HG03139 (cell line): ENCODE data around the gene TCF12.
"Not testable (repeated sequence)": the region's sequence is repeated elsewhere in the genome, so short reads cannot be mapped to it uniquely, and the experiment has no call there.

ENCODE experiments used
- ATAC-seq: cut with Tn5 transposase; IDR thresholded peaks from one replicate; pipeline ENCODE4 v1.9.1; 2021; ENCODE audit not compliant: unreplicated experiment

TCF12 gene

DNA sequence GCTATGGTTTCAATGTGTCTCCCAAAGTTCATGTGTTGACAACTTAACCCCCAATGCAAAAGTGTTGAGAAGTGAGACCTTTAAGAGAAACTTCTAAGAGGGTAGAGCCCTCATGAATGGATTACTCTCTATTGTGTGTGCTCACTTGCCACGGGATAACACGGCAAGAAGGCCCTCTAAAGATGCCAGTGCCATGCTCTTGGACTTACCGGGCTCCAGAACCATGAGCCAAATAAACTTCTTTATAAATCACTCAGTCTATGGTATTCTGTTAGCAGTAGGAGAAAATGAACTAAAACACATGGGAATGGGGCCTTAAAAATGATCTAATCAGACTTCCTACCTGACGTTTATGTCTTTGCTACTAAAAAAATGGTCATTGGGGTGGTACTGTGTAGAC, 2.6 kb upstream of the TCF12 start:
- ATAC-seq: no peak

DNA sequence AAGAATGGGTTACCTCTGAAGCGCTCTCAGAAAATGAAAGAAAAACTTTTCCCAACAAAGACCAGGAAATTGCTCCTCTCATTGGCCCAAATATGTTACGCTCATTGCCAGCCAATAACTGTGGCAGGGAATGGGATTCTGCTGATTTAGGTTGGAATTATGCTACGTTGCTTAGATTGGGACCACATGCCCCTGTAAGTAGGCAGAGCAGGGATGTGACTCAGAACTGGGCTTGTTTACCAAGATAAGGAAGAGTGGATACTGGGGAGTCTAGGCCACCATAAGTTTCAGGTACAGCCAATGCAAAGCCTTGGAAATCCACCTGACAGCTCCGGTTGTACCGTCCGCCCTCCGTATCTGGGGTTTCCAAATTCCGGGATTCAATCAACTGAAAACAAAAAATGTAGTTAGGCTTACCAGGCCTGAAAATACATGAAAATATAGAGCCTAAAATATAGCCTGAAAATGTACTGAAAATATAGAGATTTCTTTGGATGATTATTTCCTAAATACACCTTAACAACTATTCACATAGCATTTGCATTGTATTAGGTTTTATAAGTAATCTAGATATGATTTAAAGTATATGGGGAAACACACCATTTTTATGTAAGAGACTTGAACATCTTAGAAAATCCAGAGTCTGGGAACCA, 1.5 kb upstream of the TCF12 start:
- no peak for ATAC-seq

DNA sequence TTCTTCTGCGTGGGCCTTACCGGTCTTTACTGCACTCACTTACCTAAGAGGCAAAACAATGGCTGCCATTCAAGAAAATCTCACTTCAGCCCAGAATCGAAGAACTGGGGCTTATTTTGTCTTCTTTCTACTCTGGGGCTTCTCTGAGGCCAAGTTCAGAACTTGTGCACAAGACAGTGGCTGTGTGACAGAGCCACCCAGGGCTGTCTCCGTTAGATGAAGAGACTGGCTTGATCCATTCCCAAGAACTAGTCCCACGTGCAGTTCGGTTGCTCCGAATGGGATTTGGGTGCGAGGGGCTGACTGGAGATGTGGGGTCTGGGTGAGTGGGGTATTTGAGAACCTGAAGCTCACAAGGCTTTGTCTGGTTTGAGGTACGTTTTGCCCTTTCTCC, 795 bp upstream of the TCF12 start:
- ATAC-seq: no peak

DNA sequence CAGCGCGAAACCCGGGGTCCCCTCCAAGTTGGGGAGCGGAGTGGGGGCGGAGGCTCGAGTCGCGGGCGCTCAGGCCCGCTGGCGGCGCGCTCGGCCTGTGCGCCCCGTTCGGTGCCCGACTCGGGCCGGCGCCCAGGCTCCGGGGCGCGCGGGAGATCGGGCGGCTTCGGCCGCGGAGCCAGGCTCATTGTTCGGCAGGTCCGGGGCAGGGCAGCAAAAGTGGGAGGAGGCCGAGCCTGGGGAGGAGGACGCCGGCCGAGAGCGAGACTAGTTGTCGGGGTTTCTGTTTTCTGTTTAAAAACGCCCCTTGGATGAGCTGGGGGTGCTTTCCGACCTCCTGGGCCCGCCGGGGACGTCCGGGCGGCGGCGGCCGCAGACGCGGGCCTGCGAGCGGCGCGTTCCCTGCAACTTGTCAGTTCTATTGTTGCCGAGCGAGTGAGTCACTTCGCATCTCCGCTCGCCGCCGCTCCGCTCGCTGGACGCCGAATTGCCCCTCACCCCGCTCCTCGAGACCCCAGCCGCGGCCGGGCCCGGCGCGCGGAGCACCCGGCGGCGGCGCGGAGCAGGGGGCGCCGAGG, 676 bp downstream of the TCF12 start:
- peak; percentile 16 for ATAC-seq

DNA sequence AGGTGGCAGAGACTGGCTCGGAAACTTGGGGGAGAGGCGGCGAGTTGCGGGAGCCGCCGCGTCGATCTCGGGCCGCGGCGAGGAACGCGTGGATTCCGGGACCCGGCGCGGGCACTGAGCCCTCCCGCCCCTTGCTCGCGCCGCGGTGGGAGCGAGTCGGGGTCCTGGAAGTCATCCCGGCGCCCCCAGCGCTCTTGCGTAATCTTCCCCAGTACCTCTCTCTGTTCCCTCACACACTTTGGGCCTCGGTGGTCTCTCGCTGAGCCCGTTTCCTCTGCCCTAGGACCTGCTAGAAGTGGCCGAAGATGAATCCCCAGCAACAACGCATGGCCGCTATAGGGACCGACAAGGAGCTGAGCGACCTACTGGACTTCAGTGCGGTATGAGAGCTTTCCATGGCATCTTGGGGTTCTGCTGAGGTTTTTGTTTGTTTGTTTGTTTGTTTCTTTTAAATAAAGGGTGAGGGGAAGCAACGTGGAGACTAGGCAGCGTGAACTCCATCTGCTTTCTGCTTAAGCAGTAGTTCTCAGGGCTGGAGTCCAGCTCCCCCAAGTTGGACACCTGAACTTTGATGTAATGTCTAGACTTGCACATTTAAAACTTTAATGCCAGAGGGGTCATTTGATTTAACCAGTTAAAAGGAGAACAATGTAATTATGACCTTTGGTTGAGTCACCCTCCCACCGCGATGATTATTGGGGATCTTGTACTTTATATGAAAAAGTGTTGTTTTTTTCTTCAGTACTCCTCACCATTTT, 1.3 kb downstream of the TCF12 start:
- ATAC-seq: peak; percentile 5

DNA sequence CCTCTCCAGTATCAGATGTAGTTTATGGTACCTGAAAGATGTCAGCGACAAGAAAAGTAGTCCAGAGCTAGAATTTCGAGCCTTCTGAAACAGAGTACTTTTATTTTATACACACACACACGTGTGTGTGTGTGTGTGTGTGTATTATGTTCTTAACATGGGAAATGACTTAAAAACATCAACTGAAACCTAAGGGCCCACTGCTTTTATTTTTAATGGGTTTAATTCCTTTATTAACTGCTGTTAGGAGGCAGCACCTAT, 1.9 kb downstream of the TCF12 start:
- no peak for ATAC-seq

DNA sequence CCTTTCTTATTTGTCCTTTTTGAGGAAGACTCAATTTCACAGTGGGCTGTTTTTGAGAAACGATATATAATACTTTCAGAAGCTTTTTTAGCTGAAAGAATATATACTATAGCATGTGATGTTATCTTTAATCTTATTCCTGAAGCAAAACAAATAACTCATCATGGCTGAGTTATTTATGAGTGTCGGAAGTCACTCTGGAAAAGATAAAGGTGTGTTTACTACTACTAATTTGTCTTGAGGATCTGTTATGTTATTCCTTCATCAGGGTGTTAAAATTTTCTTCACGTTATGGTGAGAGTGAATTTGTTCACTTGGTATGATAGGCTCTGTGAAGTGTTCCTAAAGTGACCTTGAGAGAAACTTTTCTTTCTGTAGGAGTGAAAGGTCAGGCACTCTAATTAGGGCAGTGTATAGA, 4.7 kb downstream of the TCF12 start:
- no peak for ATAC-seq

DNA sequence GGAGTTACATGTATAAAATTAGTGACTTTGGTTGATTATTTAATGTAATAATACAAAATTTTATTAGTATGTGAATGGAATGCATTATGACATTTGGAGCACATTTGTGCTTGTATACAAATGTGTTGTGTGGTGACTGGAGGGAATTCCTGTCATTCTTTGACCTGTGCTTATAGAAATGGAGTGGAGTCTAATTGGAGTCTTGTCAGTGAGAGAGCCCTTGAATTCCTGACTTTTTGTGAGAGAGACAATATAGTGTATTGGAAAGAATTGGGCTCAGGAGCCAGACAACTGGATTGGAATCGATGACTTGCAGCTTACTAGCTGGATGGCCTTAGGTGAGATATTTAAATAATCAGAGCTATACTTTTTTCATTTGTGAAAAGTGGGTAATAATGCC, 9.4 kb downstream of the TCF12 start:
- no peak for ATAC-seq

DNA sequence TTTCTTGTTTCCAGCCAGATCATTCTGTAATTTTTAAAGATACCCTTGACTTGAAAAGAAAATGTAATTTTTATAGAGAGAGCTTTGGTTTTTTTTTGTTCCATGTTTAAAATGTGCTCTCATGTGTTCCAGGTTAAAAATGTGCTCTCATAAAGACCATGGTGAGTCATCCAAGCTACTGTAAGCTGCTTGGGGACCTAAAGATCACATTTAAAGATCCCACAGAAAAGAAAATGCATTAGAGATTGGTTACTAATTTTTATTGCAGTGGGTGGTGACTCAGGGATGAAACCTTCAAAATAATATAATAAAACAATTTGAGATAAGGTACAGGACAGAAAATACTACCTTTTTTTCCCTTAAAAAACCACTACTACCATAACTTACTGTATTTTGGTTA, 11.0 kb downstream of the TCF12 start:
- ATAC-seq: no peak

DNA sequence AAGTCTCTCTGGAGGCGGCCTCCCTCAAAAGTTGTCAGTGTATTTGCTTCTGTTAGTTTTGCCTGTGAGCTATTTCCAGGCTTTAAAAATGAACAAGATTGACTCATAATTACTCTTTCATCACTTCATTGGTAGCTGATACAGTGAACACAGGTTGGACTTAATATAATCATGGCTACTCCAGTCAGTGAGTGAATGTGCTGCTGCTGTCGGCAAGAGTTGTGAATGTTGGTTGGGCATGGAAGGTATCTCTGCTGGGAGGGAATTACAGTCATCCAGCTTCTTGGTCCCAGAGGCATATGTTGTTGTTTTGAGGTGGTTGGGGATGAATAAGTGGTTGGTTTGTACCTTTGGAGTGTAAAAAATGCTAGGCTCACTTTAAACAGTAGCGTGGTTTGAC, 11.5 kb downstream of the TCF12 start:
- ATAC-seq: no peak

DNA sequence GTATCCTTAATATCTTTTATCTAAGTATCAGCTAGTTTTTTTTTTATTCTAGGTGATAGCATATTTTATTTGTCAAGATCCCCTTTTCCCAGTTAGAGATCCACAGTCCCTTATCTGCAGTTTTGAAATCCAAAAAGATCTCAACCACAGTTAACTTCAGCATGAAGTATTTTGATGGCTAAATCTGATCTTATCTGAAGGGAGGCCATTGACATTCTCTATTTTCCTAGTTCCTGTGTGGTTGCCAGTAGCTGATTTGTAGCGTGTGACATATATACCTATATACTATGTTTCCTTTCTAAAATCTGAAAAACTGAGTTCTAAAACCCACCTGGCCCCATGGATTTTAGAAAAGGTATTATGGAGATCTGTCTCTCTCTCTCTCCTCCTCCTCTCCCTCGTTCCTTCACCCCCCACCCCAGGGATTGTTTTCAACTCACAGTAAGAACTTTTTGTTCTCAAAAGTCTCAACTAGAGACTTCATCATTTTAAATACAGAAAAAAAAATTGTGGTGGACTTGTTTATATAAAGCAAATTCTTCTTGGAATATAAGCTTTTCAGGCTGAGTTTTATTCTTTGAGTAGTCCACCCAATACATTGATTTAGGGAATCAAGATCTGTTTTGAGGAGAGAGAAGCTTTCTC, 12.3 kb downstream of the TCF12 start:
- ATAC-seq: no peak

DNA sequence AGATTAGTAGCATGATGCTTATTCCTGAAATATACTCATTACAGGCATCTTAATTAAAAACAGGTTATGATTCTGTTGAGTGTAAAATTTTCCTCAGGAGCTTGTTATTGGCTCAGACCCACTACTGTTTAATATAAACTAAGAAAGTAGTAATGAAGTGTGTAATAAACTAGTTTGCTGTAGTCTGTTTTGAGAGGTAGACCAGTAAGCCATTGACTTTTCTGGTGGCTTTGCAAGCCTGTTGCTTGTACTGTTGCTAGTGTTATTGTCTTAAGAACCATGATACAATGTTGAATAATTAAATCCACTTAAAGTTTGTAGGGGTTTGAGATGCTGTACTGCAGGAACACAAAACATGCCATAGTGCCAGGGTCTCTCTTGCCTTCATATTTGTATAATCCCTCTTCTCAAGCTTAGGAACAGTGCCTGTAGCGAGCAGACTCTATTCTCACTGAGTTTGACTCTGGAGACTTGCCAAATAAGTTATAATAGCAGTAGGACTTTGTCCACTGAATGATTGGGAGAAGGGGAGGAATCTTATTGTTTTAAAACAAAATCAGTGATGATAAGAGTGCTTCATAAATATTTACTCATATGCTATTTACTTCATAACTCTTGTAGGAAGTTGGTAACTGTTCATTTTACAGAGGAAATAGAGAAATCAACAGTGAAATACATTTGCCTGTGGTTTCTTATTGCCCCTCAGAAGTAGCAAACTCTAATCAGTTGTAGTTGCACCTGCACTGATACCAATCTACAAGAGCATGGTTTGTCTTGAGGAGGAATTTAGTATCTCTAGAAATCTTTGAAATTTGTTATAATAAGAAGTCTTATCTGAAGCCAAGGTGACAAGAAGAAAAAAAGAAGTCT, 13.4 kb downstream of the TCF12 start:
- ATAC-seq: no peak

DNA sequence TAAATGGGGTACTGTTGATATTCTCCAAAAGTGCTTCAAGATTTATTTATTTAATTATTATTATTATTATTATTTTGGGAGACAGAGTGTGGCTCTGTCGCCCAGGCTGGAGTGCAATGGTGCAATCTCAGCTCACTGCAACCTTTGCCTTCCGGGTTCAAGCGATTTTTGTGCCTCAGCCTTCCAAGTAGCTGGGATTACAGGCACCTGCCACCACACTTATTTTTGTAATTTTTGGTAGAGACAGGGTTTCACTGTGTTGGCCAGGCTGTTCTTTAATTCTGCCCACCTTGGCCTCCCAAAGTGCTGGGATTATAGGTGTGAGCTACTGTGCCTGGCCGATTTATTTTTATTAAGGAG, 14.0 kb downstream of the TCF12 start:
- not testable (repeated sequence) for ATAC-seq

DNA sequence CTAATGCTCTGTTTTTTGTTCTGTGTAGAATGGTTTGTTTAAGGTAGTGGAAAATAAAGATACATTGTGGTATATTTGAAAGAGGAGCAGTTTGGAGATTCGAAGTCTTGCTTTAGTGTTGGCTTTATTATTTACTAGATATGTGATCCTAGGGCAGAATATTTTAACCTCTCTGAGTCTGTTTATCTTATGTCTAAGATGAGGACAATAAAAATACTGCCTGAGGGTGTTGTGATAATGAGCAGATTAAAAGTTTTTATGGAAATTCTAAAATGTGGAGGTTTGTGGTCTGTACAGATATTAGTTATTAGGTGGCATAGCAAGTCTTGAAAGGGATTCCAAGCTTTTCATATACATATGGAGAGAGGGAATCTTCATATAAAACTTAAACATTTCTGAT, 15.0 kb downstream of the TCF12 start:
- no peak for ATAC-seq

DNA sequence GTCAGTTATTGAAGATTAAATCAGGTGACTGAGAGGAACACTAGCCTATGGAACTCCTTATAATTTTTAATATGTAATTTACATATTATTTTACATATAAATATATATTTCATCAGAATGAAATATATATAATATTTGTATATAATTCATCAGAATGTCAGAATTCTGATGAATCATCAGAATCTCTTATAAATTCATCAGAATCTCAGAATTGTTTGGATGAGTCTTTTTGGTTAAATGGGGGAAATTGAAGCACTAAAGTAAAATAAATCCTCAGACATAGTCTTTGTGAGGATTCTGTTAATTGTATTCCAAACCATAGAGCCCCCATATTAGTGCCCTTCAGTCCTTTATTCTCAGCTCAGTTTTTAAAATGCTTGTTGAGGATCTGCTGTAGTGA, 15.4 kb downstream of the TCF12 start:
- ATAC-seq: no peak

DNA sequence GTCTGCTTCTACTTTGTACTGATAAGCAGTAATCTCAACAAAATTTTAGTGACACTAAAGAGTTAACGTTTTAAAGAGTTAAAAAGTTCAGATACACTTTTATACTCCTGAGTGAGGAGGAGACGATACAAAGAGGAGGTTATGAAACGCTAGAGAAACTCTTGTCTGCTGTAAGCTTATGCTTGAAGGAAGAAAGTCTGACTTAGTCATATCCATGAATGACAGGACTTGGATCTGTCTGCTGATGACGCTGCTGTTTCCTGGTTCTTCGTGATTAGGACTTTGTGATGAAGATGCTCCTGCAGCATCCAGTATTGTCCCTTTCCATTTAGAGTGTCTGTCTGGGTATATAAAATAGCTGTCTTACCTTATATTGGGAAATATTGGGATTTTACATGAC, 15.8 kb downstream of the TCF12 start:
- no peak for ATAC-seq

DNA sequence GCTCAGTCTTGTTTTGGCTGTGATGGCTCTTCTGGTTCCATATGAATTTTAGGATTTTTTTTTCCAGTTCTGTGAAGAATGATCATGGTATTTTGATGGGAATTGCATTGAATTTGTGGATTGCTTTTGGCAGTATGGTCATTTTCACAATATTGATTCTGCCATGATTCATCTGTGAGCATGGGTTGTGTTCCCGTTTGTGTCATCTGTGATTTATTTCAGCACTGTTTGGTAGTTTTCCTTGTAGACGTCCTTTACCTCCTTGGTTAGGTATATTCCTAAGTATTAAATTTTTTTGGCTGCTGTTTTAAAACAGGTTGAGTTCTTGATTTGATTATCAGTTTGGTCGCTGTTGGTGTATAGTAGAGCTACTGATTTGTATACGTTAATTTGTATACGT, 18.5 kb downstream of the TCF12 start:
- no peak for ATAC-seq

DNA sequence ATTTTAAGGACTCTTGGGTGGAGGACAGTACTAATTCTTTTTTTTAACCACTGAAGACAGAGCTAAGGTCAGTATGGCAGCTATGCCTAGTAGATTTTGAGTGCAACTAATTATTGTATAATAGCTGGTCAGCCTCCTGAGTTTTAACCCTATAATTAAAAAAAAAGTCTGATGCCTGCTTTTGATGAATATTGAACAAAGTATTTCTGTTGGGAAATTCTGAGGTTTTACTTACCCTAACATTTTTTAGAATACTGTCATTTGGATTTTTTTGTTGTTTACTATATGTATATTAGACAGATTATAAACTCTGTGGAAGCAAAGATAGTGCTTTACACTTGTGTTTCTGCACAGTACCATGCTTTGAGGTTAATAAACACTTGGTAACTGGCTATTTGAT, 20.8 kb downstream of the TCF12 start:
- ATAC-seq: no peak

DNA sequence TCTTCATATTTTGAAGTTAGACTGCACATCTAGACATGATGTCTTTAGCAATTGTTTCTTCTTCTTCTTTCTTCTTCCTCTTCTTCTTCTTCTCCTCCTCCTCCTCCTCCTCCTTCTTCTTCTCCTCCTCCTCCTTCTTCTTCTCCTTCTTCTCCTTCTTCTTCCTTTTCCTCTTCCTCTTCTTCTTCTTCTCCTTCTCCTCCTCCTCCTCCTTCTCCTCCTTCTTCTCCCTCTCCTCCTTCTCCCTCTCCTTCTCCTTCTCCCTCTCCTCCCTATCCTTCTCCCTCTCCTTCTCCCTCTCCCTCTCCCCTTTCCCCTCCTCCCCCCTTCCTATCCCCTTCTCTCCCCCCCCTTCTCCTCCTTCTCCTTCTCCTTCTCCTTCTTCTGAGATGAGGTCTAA, 21.9 kb downstream of the TCF12 start:
- ATAC-seq: no peak

DNA sequence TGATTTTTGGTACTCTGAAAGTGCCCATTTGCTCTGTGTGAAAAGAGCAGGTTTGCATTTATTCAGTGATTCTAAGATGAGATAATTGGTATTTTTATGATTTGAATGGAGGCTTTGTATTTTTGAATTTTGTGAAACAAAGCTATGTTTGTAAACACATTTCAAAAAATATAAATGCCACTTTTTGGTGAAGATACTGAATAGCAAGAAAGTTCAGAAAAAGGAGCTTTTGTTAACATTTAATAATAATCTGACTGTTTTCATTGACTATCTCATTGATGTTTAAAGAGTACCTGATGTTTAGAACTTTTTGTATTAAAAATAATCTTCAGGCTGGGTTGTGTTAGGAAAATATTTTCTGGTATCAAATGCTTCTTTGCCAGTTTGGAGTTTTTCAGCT, 23.7 kb downstream of the TCF12 start:
- no peak for ATAC-seq

DNA sequence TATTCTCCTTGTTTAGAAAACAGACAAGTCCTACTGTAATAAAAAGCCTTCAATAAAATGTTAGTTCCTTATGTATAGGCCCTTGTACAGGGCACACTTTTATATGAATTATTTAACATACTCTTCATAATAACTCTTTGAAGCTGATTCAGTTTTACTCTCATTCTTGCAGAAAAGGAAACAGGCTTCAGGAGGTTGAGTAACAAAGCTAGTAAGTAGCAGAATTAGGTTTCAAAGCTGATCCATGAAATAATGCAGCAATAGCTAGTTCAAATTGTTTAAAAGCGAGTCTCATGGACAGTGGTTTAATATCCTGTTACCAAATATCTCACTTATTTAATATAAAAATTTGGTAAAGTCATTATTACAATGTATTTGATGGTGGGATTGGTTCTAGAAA, 25.0 kb downstream of the TCF12 start:
- ATAC-seq: no peak
